GM18502 (cell line): ENCODE results near the gene SETD2.
A peak's percentile ranks its signal among the peaks of the same experiment; 100 is the strongest.
"Not testable (repeated sequence)": the region's sequence is repeated elsewhere in the genome, so short reads cannot be mapped to it uniquely, and the experiment has no call there.

Source experiments
- ATAC-seq: cut with Tn5 transposase; IDR thresholded peaks from one replicate; pipeline ENCODE4 v1.9.1; 2021; ENCODE audit warnings: mild to moderate bottlenecking; ENCODE audit not compliant: unreplicated experiment, poor library complexity

Gene SETD2

GRCh38 chr3:47151836-47152235 is 12.1 kb downstream of the SETD2 start:
- no peak for ATAC-seq

- no peak for ATAC-seq
These were observed 14.5 kb downstream of the SETD2 start for GRCh38 chr3:47149339-47149933.

GRCh38 chr3:47145272-47145671 is 18.6 kb downstream of the SETD2 start:
- ATAC-seq = no peak

GRCh38 chr3:47143068-47143467 is 20.8 kb downstream of the SETD2 start:
- no peak for ATAC-seq

- ATAC-seq = not testable (repeated sequence)
These were observed 21.4 kb downstream of the SETD2 start for GRCh38 chr3:47142536-47142935.

DNA sequence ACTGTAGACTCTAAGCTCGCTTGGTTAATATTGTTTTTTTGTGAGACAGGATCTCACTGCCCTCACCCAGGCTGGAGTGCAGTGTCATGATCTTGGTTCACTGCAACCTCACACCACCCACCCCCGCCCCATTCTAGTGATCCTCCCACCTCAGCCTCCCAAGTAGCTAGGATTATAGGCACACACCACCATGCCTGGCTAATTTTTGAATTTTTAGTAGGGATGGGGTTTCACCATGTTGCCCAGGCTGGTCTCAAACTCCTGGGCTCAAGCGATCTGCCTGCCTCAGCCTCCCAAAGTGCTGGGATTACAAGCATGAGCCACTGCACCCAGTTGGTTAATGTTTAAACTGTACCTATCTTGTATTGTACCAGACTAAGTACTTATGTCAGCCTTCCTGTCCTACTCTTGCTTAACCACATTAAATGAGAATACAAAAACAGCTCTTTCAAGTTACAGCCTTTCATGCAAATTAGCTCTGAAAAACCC is 22.9 kb downstream of the SETD2 start:
- ATAC-seq = peak; percentile 69

- not testable (repeated sequence) for ATAC-seq
These were observed 23.4 kb downstream of the SETD2 start for GRCh38 chr3:47140553-47140952.

- no peak for ATAC-seq
These were observed 29.6 kb downstream of the SETD2 start for GRCh38 chr3:47134311-47134710.

- no peak for ATAC-seq
These were observed 30.3 kb downstream of the SETD2 start for GRCh38 chr3:47133641-47134040.

- ATAC-seq = no peak
These were observed 33.4 kb downstream of the SETD2 start for GRCh38 chr3:47130557-47130956.

DNA sequence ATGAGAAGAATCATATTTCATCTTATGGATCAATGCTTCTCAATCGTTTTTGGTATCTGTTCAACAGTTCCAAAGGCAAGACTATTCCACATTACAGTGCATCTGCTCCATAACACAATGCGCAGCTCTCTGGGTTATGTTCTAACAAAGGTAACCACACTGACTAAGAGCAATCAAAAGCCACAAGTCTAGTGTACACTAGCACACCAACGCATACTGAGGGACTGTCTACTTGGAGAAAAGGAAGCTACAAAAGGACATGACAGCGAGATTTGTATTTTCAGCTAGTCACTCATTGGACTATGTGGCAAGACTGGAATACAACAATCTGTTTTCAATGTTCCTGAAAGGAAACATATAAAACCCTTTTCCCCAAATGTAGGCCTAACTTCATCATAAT is 35.8 kb downstream of the SETD2 start:
- no peak for ATAC-seq

DNA sequence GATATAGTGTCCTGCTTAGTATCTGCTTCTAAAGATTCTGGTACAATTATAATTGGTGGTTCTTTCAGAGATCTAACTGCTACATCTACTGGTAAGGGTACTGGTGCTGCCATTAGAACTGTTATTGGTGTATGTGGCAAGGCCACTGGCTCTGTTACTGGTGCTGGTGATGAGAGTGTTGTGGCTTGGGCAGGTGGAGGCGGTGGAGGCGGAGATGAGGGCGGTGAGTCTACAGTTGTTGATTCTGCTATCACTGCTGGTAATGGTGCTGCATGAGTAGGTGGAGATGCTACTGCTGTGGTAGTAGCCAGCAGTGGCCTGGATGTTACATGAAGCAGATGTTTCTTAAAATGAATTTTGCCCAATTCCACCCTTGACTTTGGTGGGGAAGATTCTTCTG is 40.1 kb downstream of the SETD2 start:
- ATAC-seq = no peak

GRCh38 chr3:47121409-47121808 is 42.5 kb downstream of the SETD2 start:
- ATAC-seq = no peak

- no peak for ATAC-seq
These were observed 43.8 kb downstream of the SETD2 start for GRCh38 chr3:47120138-47120537.

DNA sequence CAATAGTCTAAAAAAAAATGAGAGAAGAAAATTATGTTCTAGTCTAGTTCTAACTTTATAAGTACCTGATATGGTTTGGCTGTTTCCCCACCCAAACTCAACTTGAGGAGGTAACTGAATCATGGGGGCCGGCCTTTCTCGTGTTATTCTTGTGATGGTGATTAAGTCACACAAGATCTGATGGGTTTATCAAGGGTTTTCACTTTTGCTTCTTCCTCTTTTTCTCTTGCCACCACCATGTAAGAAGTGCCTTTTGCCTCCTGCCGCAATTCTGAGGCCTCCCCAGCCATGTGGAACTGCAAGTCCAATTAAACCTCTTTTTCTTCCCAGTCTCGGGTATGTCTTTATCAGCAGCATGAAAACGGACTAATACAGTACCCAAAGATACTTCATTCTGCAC is 44.5 kb downstream of the SETD2 start:
- not testable (repeated sequence) for ATAC-seq

- ATAC-seq = no peak
These were observed 46.0 kb downstream of the SETD2 start for GRCh38 chr3:47117807-47118364.

DNA sequence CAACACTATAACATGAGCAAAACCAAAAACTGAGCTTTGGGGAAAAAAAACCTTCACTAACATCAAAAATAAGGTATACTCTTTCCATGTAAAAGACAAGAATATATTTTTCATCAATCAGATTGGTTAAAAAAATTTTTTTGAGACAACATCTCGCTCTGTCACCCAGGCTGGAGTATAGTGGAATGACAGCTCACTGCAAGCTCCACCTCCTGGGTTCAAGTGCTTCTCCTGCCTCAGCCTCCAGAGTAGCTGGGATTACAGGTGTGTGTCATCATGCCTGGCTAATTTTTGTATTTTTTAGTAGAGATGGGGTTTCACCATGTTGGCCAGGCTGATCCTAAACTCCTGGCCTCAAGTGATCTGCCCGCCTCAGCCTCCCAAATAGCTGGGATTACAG is 48.4 kb downstream of the SETD2 start:
- not testable (repeated sequence) for ATAC-seq

DNA sequence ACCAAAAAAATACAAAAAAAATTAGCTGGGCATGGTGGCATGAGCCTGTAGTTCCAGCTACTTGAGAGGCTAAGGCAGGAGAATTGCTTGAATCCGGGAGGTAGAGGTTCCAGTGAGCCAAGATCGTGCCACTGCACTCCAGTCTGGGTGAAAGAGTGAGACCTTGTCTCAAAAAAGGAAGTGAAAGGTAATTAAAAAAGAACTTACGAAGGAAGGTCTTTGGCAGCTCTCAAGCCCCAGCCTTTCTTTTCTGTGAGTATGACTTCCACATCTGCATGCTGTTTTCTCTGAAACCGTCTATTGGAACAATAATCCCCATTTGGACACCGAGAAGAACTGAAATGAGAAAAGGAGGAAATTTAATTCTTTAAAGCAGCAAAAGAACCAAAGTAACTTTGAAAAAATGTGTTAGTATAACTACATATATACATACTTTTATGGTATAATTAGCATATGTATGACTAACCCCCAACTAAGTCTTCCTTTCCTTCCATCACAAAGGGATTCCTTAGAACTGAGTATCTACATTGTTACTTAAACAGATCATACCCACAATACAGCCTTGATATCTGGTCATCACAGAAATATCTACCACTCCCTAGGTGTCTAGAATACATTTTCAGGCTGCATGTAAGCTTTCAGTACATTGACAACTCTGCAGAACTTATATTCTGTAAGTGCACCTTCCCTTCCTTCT is 50.1 kb downstream of the SETD2 start:
- no peak for ATAC-seq

DNA sequence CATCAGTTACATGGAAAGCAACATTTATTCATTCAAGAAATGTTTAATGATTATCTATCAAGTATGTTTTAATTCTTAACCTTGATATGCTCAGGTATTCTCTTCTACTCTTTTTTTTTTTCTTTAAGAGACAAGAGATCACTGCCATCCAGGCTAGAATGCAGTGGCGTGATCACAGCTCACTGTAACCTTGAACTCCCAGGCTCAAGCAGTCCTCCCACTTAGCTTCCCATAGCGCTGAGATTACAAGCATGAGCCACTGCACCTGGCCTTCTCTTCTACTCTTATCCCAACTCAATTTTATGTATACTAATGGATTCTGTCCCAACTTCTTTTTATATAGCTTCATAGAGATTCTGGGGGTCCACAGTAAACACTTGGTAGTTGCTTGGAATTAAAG is 50.9 kb downstream of the SETD2 start:
- no peak for ATAC-seq

DNA sequence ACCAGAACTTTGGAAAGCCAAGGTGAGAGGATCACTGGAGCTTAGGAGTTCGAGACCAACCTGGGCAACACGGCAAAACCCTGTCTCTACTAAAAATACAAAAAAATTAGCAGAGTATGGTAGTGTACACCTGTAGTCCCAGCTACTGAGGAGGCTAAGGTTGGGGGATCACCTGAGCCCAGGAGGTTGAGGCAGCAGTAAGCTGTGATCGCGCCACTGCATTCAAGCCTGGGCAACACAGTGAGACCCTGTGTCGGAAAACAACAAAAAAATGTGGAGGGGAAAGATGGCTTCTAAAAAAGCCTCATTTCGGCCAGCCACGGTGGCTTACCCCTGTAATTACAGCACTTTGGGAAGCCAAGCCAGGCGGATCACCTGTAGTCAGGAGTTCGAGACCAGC is 54.5 kb downstream of the SETD2 start:
- no peak for ATAC-seq

DNA sequence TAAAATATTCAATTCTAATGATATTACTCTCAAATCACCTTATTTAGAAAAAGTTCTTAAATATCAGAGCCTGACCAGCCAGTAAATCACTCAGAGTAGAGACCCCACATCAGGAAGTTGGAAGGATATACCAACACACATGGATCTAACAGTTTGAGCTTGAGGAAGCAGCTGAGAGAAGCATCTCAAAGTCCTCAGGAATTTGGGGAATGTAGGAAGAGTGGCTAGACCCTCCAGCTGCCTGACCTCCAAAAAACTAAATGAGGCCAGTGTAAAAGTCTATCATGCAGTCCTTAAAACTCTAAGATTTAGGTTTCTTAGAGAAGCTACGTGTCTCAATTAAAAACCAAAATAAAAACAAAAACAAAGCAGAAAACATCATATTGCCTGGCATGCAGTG is 55.4 kb downstream of the SETD2 start:
- no peak for ATAC-seq

GRCh38 chr3:47104259-47104658 is 59.7 kb downstream of the SETD2 start:
- no peak for ATAC-seq
